GM12878 (cell line): ENCODE results near the gene APELA. TPM values are rescaled to one million over a fixed set of nuclear protein-coding genes. Genes with fewer than 3 reads are reported as not detected.

Source experiments
- ATAC-seq: fragments of 200-7000 bp; cut with Tn5 transposase; 3 replicates; pipeline ENCODE4 v1.9.1; 2020; ENCODE audit warnings: mild to moderate bottlenecking, moderate library complexity
- BruUV-seq: library from RNA; stranded (reverse); fragments of 400-500 nt; replicated peaks from 2 replicates; lab custom pipeline; 2021; lab: Mats Ljungman, UMichigan
- CTCF ChIA-PET: fragments of 300-600 bp; sonication (Branson Sonifier 250); formaldehyde crosslinking; extraction: SDS; loops from one replicate; lab custom pipeline; 2021; ENCODE audit warnings: inconsistent platforms; lab: Yijun Ruan, JAX
- POLR2A ChIA-PET: fragments of 350-600 bp; formaldehyde crosslinking; extraction: SDS; loops from one replicate; lab custom pipeline; 2021; ENCODE audit warnings: inconsistent platforms; lab: Charles Lee
- RAD21 ChIA-PET: fragments of 300-600 bp; sonication (Branson Sonifier 250); formaldehyde crosslinking; loops from one replicate; lab custom pipeline; 2023; ENCODE audit warnings: antibody characterized with exemption; ENCODE audit not compliant: unreplicated experiment; lab: Charles Lee
- SMC1A ChIA-PET: fragments of 300-600 bp; sonication (Branson Sonifier 250); formaldehyde crosslinking; loops from one replicate; lab custom pipeline; 2023; ENCODE audit not compliant: unreplicated experiment, uncharacterized antibody; lab: Charles Lee
- DNase-seq: peaks from one replicate; pipeline ENCODE4 v3.0.0-alpha.2; 2011; ENCODE audit warnings: low read depth, low spot score
- FAIRE-seq: peaks from 3 replicates; lab custom pipeline; 2011; peaks lifted over from hg19 to GRCh38; lab: Jason Lieb, UNC
- H2AFZ ChIP-seq: 2 replicates; pipeline ENCODE4 v1.6.0; 2011; ENCODE audit warnings: low read depth, low read length, control low read depth; ENCODE audit not compliant: control insufficient read depth
- H3K27ac ChIP-seq: 2 replicates; pipeline ENCODE4 v1.5.1; 2011; ENCODE audit warnings: control low read depth; ENCODE audit not compliant: control insufficient read depth, insufficient read depth
- H3K27me3 ChIP-seq, 2 experiments: replicated peaks in 1 of 2; 2 replicates each; pipeline versions ENCODE4 v1.6.0 to v1.6.1; 2011; ENCODE audit warnings: low read length in 1 of 2; ENCODE audit not compliant: control insufficient read depth in 2 of 2, insufficient read depth in 2 of 2
- H3K36me3 ChIP-seq, 2 experiments: 2 replicates each; pipeline ENCODE4 v1.5.1; 2011; ENCODE audit warnings: low read length in 1 of 2; ENCODE audit not compliant: control insufficient read depth in 2 of 2, insufficient read depth in 2 of 2
- H3K4me1 ChIP-seq: 2 replicates; pipeline ENCODE4 v1.6.1; 2011; ENCODE audit warnings: mild to moderate bottlenecking, low read length, moderate library complexity, mixed read lengths; ENCODE audit not compliant: control insufficient read depth, insufficient read depth
- H3K4me2 ChIP-seq: 2 replicates; pipeline ENCODE4 v1.6.0; 2011; ENCODE audit warnings: control low read depth; ENCODE audit not compliant: control insufficient read depth, insufficient read depth
- H3K4me3 ChIP-seq: fragments of 200-600 bp; sonication (generic); 2 replicates; pipeline ENCODE4 v1.5.1; 2016
- H3K79me2 ChIP-seq: 2 replicates; pipeline ENCODE4 v1.6.0; 2011; ENCODE audit warnings: low read length; ENCODE audit not compliant: control insufficient read depth, insufficient read depth
- H3K9ac ChIP-seq: 2 replicates; pipeline ENCODE4 v1.8.0; 2011; ENCODE audit warnings: low read length, control low read depth, mixed read lengths; ENCODE audit not compliant: control insufficient read depth, insufficient read depth
- H3K9me3 ChIP-seq: replicated peaks from 3 replicates; pipeline ENCODE4 v1.5.1; 2011; ENCODE audit warnings: mild to moderate bottlenecking, low read length; ENCODE audit not compliant: control insufficient read depth, insufficient read depth
- H4K20me1 ChIP-seq: 2 replicates; pipeline ENCODE4 v1.6.0; 2011; ENCODE audit not compliant: control insufficient read depth, insufficient read depth
- BMI1 ChIP-seq: fragments of 450-650 bp; IDR thresholded peaks from 2 replicates; pipeline ENCODE4 v1.6.1; 2016; ENCODE audit warnings: mild to moderate bottlenecking, moderate library complexity, borderline replicate concordance
- CBX5 ChIP-seq: sonication (generic); IDR thresholded peaks from 2 replicates; pipeline ENCODE4 v1.6.1; 2016; ENCODE audit warnings: low read depth, moderate library complexity, mild to moderate bottlenecking, inconsistent platforms
- EP300 ChIP-seq, 2 experiments: fragments of 150-350 bp in 1 of 2; IDR thresholded peaks; 2 replicates each; pipeline ENCODE4 v1.6.1; 2011 to 2012; ENCODE audit warnings: low read depth in 2 of 2, low read length in 2 of 2, borderline replicate concordance in 1 of 2, improper control_type of control experiment in 1 of 2, inconsistent platforms in 1 of 2; ENCODE audit not compliant: control insufficient read depth in 1 of 2
- ESRRA ChIP-seq: IDR thresholded peaks from 2 replicates; pipeline ENCODE4 v1.6.1; 2012; ENCODE audit warnings: mild to moderate bottlenecking, low read length, improper control_type of control experiment
- IKZF1 ChIP-seq: fragments of 450-650 bp; conservative IDR thresholded peaks from 2 replicates; pipeline ENCODE4 v1.6.1; 2017; ENCODE audit warnings: antibody characterized with exemption, mild to moderate bottlenecking
- KLF5 ChIP-seq: fragments of 450-650 bp; IDR thresholded peaks from 2 replicates; pipeline ENCODE4 v1.6.1; 2014; ENCODE audit warnings: mild to moderate bottlenecking; ENCODE audit not compliant: partially characterized antibody
- MTA2 ChIP-seq: fragments of 450-650 bp; IDR thresholded peaks from 2 replicates; pipeline ENCODE4 v1.6.1; 2016; ENCODE audit warnings: low read depth, mild to moderate bottlenecking, moderate library complexity
- MXI1 ChIP-seq: fragments of 150-350 bp; IDR thresholded peaks from 2 replicates; pipeline ENCODE4 v1.6.1; 2011; ENCODE audit warnings: low read depth, mild to moderate bottlenecking, inconsistent platforms, low read length, improper control_type of control experiment
- MYB ChIP-seq: fragments of 150-350 bp; IDR thresholded peaks from 2 replicates; pipeline ENCODE4 v1.6.1; 2014; ENCODE audit warnings: mild to moderate bottlenecking, low read depth, low read length, borderline replicate concordance
- SPI1 ChIP-seq: IDR thresholded peaks from 2 replicates; pipeline ENCODE4 v1.6.1; 2011; ENCODE audit warnings: low read depth, mild to moderate bottlenecking, low read length, moderate library complexity, borderline replicate concordance; ENCODE audit not compliant: insufficient read depth
- SUZ12 ChIP-seq: fragments of 200-600 bp; sonication (generic); IDR thresholded peaks from one replicate; pipeline ENCODE4 v1.6.1; 2018; ENCODE audit warnings: antibody characterized with exemption, mild to moderate bottlenecking; ENCODE audit not compliant: unreplicated experiment
- WGBS: methylation state at CpG from one replicate; pipeline ENCODE4 v1.1.6; 2016; ENCODE audit warnings: low lambda C conversion rate; ENCODE audit not compliant: insufficient replicate concordance, insufficient coverage; ENCODE audit errors: missing lambda C conversion rate; 5-methylcytosine and 5-hydroxymethylcytosine counted together
- in situ Hi-C: fragments of 300-500 bp; cut with MboI; formaldehyde crosslinking; loops from 9 replicates; pipeline ENCODE4 v1.14.3; 2018; ENCODE audit warnings: mixed read lengths
- intact Hi-C: fragments of 100-400 bp; cut with micrococcal nuclease; formaldehyde crosslinking; loops from one replicate; pipeline ENCODE4 v1.14.2; 2022; ENCODE audit not compliant: unreplicated experiment
- polyA plus RNA-seq, 11 experiments: library from polyadenylated mRNA; depleted of rRNA in 4 of 11; unstranded in 6 of 11; stranded (reverse) in 5 of 11; fragments of >200 nt; fragmentation: Nextera tagmentation in 4 of 11; fragmentation: Illumina TruSeq in 1 of 11; extraction: Ambion mirVana in 4 of 11; extraction: Trizol in 1 of 11; gene quantifications; 1 replicate in 1 of 11; 2 replicates in 10 of 11; pipeline versions ENCODE4 v1.2.1 to v1.2.3, GENCODE V29; 2011 to 2016; ENCODE audit warnings: inconsistent platforms in 2 of 11, missing spikeins in 2 of 11, low read depth in 1 of 11
- total RNA-seq, 4 experiments: library from RNA; depleted of rRNA in 3 of 4; stranded (reverse); fragments of >200 nt in 3 of 4; fragmentation: Illumina TruSeq in 1 of 4; extraction: Trizol in 1 of 4; gene quantifications; 2 replicates each; pipeline versions ENCODE4 v1.2.1 to v1.2.3, GENCODE V29; 2013 to 2021
- TF ChIP-seq, protein P1 (sequence below): fragments of 450-650 bp; IDR thresholded peaks from 2 replicates; pipeline ENCODE4 v1.6.1; 2016; ENCODE audit warnings: mild to moderate bottlenecking, moderate library complexity, borderline replicate concordance

APELA gene
- total and polyA plus RNA-seq, 10 of the 15 experiments (the other 5 are each of a cell fraction or from before 2014, with no cell fraction given): 0.79 to 6.9 (median 1.2) TPM

DNA sequence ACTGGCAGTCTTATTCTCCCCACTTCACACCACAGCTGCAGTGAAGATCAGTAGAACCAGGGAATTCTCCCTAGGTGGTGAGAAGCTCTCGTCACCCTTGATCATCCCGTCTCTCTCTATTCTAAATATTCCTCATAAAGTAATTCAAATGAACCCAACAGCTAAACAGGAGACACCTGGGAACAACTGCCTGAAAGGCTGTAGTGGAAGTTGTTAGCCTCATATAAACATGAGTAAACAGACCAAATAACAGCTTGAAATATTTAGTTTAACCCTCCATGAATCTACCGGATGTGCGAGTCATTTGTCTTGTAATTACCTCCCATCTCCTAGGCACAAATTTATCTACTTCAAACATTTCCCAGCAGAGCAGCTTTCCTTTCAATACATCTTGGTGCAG is 30.4 kb upstream of the APELA start (continued):
- TF ChIP-seq KLF5 (no peak), SUZ12 (no peak), ESRRA (no peak), MYB (no peak), EP300 (IDR thresholded peaks at IDR 0.05; ENCODE audit: borderline replicate concordance in 1 of 2, control insufficient read depth in 1 of 2, low read depth in 2 of 2, low read length in 2 of 2) (no peak), MTA2 (no peak)
- TF ChIP-seq, protein P1, sequence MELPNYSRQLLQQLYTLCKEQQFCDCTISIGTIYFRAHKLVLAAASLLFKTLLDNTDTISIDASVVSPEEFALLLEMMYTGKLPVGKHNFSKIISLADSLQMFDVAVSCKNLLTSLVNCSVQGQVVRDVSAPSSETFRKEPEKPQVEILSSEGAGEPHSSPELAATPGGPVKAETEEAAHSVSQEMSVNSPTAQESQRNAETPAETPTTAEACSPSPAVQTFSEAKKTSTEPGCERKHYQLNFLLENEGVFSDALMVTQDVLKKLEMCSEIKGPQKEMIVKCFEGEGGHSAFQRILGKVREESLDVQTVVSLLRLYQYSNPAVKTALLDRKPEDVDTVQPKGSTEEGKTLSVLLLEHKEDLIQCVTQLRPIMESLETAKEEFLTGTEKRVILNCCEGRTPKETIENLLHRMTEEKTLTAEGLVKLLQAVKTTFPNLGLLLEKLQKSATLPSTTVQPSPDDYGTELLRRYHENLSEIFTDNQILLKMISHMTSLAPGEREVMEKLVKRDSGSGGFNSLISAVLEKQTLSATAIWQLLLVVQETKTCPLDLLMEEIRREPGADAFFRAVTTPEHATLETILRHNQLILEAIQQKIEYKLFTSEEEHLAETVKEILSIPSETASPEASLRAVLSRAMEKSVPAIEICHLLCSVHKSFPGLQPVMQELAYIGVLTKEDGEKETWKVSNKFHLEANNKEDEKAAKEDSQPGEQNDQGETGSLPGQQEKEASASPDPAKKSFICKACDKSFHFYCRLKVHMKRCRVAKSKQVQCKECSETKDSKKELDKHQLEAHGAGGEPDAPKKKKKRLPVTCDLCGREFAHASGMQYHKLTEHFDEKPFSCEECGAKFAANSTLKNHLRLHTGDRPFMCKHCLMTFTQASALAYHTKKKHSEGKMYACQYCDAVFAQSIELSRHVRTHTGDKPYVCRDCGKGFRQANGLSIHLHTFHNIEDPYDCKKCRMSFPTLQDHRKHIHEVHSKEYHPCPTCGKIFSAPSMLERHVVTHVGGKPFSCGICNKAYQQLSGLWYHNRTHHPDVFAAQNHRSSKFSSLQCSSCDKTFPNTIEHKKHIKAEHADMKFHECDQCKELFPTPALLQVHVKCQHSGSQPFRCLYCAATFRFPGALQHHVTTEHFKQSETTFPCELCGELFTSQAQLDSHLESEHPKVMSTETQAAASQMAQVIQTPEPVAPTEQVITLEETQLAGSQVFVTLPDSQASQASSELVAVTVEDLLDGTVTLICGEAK: no peak
- TF ChIP-seq, all 136 proteins: peak for 0

DNA sequence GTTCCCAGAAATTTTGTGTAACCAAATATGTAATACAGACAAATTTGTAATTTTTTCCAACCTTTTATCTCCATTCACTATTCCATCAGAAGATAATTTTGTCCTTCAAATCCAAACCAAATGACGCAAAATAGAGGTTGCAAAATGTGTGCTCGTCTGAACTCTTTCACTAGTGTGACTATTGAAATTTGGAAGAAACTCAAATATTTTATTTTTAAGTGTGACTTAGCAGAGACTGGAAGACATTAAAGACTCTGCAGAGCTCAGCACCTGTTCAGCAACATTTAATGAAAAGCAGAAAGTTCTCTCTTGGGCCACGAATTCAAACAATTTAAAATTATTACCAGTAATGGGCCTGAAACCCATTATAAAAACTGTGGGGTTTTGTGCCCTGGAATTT is 30.0 kb upstream of the APELA start:
- Histone ChIP-seq H3K4me1 (no peaks in the 10 kb centered on the region), H3K79me2 (no peaks in the 10 kb centered on the region), H4K20me1 (no peaks in the 10 kb centered on the region), H3K27me3 (no peaks in the 10 kb centered on the region), H3K9ac (no peak overlapping the region), H3K4me2 (no peak overlapping the region), H3K4me3 (no peak overlapping the region), H3K9me3 (no peaks in the 10 kb centered on the region), H2AFZ (no peak overlapping the region), H3K36me3 (no peaks in the 10 kb centered on the region), H3K27ac (no peak overlapping the region)
- RAD21 ChIA-PET: no interaction called here
- ATAC-seq (no peak), DNase-seq (no peak), FAIRE-seq (no peak)
- in situ Hi-C loops (no loop called here), intact Hi-C loops (no loop called here)
- SMC1A ChIA-PET: interaction anchor here (1.0 kb wide), 1 partner anchor 37 kb away, joined by 3 read pairs; no protein-coding TSS in a partner anchor
- BruUV-seq: no TSS peak
- TF ChIP-seq CBX5 (no peak), BMI1 (no peak), SUZ12 (no peak), MXI1 (no peak), IKZF1 (no peak), SPI1 (no peak)
- POLR2A ChIA-PET: no interaction called here
- CTCF ChIA-PET: no interaction called here
- WGBS: 55% methylated on average over 3 of the region's 3 CpGs
